Endometrium (tissue), 2 donors: ENCODE results near the gene SST.

Source experiments
- FAIRE-seq: peaks from 2 replicates; lab custom pipeline; 2012; peaks lifted over from hg19 to GRCh38; lab: Jason Lieb, UNC
- donor health status: control.
- donor health status: control.

Gene SST

DNA sequence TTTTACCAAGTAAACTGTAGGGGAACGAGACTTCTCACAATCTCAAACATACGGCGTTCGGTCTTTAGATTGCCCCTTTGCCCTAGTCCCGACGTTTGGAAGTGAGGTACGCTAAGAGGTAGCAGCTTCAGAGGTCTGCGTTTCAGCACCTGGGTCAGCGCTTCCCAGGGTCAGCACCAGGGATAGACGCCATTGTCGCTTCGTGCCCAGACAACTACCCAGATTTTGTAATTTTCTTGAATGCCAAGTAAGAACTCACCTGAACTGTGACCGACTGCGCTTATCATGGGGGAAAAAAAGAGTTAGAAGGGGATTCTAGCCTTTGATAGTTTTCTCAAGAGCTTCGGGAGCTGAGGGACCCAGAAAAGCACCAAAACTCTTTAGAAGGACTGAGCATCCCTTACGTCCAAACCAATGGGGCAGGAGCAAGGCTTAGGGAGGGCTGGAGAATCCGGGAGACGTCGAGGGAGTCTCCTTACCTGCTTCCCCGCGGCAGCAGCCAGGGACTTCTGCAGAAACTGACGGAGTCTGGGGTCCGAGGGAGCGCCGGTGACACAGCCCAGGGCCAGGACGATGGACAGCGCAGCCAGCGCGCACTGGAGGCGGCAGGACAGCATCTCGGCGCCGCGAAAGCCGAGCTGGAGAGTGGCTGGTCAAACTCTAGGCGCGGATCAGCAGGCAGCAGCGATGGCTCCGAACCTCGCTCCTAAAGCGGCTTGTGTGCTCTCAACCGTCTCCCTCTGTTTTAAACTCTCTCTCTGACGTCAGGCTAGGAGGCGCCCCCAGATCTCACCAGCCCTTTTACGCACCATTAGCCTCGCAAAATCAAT is at the start of gene SST:
TSS of gene SST (minus strand) at position 720 of the 830 bp plus-strand sequence. CDS start at position 617, 103 bp downstream.
- no peak for FAIRE-seq

DNA sequence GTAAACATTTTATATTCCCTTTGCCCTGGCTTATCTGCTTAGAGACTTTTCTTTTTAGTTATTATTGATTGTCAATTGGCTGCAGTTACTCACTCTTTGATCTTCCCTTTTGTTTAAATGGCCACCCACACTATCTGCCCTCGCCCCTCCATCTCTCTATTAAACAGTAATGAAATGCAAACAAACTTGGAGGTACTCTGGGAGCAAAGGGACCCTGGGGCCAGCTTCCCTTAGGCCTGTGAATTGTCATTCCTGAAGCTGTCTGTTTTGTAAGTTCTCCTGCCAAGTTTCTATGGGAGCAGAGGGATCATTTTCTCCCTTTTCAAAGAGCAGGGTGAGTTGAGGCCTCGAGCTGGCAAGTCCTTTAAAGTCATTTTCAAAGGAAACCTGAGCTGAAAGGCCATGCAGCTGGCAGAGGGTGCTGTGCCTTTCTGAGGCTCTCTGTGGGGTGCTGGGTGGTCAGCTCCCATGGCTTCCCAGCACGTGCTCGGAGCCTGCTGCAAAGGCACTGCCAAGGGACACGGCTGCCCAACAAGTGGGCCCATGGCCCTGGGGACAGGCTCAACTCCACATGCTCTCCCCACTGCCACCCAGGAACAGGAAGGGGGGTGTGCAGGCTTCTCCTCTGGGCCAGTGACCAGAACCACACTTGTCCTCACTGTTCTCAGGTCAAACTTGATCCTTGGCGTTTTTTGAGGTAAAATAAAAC is 49.6 kb upstream of the SST start:
- FAIRE-seq = no peak

DNA sequence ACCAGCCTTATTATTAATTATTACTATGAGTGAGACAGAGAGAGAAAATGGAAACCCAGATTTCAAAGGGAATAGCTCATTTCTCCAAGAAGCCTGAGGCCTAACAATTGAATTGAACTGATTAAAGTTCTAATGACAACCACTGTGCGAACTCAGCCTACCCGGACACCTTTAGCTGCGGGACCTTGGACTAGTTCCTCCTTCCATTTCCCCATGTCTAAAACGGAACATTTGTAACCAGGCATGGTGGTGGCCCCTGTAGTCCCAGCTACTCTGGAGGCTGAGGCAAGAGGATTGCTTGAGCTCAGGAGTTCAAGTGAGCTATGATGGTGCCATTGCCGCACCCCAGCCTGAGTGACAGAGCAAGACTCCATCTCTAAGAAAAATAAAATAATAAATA is 48.6 kb upstream of the SST start:
- FAIRE-seq = no peak

DNA sequence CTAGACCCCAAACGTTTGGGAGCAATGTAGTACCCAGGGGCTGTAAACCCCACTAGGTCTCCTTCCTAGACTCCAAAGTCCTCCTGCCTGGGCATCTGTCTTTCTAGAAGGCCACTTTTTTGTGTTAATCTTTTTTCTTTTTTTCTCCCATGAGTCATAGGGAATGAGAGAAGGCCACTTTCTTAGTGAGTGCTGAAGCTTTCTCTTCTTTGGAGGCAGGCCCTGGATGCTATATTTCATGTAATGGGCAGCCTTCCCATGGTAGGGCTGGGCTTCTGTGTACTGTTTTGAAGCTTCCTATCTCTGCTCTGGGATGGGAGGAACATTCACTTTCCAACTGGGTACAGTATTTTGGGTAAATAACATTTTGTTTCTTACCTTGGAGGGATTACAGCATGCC is 47.4 kb upstream of the SST start:
- no peak for FAIRE-seq

DNA sequence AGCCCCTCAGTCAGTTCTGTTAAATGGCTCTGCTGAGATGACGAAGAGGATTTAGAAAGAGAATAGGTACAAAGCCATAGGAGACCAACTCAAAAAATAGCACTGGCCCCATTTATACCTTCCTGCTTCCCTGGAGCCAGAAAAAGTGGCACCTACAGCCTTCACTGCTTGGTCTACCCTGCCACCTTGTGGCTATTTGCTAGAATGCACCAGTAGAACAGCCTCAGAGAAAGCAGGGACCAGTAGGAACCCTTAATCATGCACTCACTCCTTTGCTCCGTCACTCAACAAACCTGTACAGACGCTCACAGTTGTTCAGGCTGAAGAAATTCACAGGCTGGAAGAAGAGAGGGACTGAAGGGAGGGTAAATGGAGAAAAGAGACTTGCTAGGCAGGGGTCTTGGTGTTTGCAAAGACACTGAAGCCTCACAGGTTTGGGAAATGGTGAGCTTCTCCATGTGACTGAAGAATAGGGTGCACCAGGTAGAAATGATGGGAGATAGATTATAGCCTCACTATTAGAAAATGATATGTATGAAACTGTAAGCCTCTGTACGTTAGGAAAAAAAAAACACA is 44.3 kb upstream of the SST start:
- FAIRE-seq = peak; percentile 43

DNA sequence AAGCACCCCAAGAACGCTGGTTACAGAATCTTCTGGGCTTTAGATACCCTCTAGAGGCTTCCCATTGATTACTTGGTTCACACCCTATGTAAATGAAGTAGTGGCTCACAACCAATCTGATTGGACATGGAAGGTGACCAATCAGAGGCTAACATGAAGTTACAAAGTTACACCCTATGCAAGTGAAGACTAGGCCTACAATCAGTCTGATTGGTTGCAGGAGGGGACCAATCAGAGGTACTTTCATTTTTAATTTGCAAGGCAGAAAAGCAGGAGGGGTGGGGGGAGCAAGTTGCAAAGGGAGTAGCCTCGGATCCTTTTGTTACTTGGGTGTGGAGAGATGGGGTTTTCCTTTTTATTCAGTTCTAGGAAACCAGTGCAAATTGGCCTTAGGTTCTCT is 43.3 kb upstream of the SST start:
- FAIRE-seq = no peak

DNA sequence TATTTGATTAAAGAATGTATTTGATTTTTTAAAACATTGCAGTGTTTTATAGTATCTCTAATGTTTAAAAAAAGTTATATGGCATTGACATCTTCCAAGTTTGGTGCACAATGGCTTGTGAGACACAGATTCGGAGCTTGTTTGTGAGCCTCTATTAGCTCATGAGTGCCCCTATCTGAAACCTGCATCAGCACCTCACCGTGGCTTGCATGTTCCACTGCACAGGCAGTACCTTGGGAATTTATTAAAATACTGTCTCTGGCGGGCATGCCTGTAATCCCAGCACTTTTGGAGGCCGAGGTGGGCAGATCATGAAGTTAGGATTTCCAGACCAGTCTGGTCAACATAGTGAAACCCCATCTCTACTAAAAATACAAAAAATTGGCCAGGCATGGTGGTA is 39.0 kb upstream of the SST start:
- FAIRE-seq = no peak

DNA sequence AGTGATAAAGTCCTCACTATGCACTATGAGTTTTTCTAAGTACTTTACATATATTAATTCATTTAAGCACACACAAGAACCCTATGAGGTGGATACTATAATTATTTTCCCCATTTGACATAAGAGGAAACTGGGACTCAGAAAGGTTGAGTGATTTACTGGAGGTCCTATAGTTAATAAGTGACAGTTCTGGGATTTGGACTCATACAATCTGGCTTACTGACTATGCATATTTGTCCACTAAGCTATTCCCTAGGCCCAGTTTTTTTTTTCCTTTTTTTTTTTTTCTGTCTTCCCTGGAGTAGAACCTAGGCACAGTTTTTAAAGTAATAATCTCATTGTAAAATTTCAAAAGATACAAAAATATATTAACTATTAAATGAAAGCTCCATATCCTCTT is 38.5 kb upstream of the SST start:
- no peak for FAIRE-seq

DNA sequence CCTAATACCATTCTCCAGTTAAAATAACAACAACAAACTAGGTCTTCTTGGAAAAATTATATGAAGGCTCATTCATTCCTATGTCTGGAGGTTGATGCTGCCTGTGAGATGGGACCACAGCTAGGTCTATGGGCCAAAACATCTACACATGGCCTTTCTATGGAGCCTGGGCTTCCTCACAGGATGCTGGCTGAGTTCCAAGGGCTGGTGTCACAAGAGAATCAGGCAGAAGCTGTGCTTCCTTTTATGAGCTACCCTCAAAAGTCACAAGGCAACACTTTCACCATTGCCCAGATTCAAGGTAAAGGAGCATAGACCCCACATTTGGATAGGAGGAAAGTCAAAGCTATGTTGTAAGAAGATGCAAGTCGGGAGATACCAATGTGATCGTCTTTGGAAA is 36.8 kb upstream of the SST start:
- FAIRE-seq = no peak

DNA sequence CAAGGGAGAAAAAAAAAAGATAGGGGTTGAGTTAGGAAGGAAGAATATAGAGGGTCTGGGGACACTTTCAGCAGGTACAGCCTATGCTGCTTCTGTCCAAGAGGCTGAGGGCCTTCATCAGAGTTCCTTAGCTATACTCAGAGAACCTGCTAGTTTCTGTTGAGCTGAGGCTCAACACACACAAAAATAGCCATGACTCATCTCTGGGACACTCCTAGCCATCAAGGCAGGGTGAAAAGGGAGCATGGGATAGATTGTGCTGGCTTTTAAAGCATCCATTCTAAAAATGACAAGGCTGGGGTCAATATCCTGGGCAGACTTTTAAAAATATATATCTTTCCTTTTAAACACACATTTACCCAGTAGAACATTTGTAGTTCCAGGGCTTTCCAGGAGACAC is 35.0 kb upstream of the SST start:
- no peak for FAIRE-seq

DNA sequence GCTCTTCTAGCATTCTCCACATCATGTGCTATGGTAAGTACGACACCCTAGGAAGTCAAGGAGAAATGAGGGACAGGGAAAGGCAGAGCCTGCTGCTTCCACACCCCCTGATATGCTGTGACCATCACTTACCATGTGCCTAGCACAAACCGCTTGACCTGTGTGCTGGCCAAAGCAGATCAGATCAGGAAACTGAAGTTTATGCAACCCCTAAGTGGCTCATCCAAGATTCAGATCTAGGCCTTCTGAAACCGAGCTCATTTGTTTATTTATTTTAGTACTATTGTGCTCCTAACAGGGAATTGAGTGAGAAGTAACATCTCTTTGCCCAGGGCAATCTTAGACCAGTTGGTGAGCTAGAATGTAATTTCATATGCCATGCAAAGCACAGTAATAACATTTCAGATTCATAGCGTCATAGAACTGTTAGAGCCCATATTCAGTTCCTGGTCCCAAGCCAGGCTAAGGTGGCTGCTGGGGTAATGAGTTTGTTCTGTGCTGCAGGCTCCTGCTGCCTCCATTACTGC is 32.4 kb upstream of the SST start, which contains the start of gene RTP2:
TSS of gene RTP2 (minus strand) at position 51 of the 527 bp plus-strand sequence. CDS start 429 bp downstream, outside the sequence.
- FAIRE-seq = no peak

DNA sequence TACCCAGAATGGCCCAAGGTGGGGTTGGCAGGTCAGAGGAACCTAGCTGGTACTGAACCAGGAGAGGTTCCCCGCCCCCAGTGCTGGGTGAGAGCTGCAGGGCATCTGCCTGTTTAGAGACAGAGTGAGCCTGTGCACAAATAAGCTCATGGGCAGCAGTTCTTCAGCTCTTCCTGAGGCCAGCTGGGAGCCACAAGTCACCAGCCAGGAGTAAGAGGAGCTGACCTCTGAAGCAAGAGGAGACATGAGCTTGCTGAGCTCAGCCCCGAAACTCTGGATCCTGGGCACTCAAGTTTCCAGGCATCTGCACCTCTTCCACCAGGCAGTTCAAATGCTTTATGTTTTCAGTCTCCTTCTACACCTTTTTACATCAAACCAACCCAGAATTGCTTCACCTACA is 30.1 kb upstream of the SST start:
- no peak for FAIRE-seq

DNA sequence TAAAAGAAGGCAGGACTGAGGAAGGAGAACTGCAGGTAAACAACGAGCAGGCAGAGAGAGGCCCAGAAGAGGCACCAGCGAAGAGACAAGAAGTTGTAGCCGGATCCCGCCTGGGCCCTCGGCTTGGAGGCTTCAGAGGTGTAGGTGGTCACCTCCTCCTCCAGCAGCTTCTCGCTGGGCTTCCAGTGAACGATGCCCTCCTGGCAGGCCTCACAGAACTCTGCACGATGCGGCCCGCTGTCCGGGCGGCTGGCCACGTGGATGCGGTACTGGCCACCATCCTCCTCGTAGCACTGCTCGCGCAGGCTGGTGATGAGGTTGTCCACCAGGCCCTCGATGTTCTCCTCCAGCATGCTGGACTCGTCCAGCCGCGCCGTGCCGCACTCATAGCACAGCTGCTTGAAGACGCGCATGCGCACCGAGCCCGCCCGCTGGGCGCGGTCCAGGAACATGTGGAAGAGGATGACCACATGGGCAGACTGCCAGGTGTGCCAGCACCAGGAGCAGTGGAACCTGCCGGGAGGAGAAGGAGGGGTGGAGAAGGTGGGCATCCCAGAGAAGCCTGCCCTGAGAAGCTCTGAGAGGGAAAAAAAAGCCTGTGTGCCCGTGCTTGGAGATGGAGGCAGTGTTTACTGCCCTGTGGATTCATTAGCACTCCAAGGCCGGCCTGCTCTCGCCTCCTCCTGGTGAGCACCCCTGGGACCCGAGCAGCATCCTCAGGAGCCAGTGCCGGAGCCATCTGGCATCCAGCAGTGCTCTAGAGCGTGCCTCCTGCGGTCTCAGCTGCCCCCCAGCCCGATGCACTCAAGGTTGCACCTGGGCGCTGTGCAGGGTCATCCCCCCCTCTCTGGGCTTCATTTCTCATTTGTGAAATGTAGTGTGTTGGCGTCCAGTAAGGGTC is 28.6 kb upstream of the SST start:
- no peak for FAIRE-seq

DNA sequence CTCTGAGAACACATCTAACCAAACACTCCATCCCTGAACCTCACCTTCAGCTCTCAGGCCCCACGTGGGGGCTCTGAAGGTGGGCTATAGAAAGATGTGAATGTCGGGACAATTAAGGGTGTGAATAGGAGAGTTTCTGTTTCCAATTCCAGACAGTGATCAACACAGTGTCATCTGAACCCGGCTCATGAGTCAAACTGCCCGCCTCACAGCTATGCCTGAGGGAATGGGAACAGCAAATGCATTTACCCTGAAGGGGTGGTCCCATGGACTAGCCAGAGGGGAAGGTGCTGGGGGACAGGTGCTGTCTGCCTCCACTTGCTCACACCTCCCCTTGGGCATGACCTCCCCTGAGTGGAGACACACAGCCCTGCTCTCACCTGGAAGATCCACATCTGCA is 25.8 kb upstream of the SST start:
- FAIRE-seq = no peak

DNA sequence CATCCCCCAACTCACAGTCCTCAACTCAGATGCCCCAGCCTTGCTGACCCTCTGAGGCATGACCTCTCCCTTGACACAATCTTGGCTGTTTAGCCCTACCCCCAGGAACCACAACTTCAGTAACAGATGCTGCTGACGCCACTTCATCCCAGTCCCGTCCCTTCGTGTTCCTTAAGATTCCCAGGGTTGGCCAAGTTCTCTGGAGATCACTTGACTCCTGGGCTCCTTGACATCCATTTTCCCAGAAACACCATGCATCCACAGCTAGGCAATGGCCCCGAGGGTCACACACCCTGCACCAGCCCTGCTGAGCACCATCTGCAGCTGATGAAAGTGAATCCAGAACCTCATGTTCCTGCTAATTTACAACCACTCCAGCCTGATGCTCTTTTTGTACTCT is 25.3 kb upstream of the SST start:
- no peak for FAIRE-seq

DNA sequence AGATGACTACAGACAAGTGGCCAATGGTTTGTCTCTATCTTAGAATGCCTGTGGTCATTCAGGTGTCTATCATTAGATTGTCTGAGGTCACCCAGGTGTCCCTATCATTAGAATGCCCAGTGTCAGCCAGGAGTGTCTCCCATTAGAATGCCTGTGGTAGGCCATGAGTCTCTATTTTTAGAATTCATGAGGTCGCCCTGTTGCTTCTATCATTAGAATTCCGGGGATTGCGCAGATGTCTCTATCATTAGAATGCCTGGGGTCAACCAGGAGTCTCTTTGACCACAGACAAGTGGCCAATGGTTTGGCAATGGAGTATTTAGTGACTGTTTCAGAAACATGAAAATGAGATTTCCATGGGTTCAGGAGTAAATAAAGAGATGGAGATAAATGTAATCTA is 24.6 kb upstream of the SST start:
- FAIRE-seq = no peak

DNA sequence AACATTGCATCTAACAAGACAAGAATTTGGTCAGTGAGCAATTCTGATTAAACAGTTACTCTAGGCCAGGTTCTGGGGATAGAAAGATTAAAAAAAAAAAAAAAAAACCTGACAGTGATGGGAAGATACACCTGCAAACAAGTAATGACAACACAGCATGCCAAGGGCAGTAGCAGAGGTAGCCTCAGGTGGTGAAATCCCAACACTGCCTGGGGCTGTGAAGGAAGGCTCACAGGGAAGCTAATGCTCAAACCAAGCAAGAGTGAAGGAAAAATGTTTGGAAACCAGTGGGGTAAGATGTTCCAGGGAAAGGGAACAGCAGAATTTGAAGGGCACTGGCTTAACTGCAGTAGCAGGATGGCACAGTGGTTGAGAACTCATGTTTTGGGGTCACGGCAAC is 23.2 kb upstream of the SST start:
- no peak for FAIRE-seq

DNA sequence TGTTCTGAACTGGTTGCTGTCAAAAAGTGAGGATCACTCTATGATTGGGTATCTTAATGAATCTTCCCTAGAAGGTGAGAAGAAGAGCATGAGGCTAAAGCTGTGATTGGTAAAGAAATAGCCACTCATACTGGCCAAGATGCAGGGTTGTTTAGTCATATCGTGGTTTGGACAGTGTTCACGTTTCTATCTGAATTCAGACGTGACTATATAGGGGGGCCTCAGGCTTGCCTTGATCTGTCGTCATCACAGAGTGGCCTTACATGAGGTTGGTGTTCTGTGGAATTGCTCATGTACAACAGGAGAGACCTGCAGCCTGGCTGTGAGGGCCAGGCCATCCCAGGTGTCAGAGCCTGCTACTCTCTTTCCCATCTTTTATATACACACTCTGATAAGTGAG is 19.8 kb upstream of the SST start:
- FAIRE-seq = no peak

DNA sequence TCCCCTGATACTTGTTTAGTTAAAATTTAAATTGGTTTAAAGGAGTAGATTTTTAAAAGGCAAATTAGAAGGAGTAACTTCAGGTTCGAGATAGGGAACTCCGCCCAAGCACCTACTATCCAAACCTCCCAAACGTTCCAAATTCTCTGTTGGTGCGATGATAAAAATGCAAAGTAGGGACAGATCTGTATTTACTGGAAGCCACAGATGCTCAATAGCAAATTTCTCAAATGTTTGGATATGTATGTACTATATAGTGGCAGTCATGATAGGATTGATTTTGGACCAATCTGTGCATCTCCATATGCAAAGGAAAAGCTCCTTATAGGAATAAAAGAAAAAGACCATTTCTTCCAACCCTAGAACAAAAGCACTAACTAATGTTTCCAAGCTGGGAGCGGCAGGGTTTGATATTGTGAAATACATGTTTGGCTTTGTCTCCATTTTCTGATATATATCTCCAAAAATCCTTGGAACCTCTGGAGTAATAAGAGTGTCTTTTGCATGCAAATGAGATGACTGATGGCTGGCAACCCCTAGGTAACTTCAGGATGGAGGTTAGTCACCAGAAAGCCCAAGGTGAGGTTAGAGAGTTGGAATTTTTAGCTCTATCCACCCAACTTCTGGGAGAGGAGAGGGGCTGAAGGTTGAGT is 16.6 kb upstream of the SST start:
- FAIRE-seq = no peak

DNA sequence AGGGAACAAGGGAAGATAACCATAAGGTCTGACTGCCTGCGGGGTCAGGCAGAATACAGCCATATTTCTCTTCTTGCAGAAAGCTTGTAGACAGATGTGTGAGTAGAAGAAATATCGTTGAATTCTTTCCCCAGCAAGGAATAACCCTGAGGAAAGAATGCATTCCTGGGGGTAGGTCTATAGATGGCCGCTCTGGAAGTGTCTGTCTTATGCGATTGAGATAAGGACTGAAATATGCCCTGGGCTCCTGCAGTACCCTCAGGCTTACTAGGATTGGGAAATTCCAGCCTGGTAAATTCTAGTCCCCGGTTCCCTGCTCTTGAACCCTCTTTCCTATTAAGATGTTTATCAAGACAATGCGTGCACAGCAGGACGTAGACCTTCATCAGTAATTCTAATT is 15.8 kb upstream of the SST start:
- FAIRE-seq = no peak

DNA sequence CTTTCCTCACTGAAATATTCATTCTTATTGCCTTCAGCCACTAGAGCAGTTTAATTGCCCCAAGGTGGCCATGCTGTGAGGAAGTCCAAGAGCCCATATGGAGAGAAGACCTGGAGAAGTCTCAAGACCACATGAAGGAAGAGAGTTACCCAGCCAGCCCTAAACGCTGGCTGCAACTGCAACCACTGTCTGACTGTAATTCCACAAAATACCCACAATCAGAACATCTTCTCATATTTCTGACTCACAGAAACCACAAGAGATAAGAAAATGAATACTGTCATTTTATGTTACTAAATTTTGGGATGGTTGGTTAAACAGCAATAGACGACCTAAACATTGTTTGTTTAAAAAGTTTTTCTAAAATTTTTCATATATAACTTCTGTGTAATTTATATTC is 14.7 kb upstream of the SST start:
- no peak for FAIRE-seq

DNA sequence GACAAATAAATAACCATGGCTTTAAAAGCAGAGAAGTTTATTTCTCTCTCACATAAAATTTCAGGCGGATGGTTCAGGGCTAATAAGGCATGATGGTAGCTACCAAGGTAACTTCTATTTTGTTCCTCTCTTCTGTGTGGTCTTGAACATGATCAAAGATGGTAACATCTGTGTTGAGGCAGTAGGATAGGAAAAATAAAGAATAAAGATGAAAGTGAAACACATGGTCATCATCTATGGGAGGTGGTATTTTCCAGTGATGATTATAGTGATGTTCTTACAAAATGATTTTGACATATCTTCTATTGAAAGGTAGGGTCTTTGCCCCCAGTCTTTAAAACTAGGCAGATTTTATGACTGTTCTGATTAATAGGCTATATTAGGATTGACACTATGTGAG is 14.2 kb upstream of the SST start:
- FAIRE-seq = no peak
